Measurements from ENCODE around the gene TLK1. TPM values are rescaled to one million over a fixed set of nuclear protein-coding genes. Genes with fewer than 3 reads are reported as not detected.
A peak's percentile ranks its signal among the peaks of the same experiment; 100 is the strongest.

TLK1 gene
- total and polyA plus RNA-seq, 9 of the 15 experiments (the other 6 are each of a cell fraction or from before 2014, with no cell fraction given), result 20.2 to 101 (median 40.5) TPM

DNA sequence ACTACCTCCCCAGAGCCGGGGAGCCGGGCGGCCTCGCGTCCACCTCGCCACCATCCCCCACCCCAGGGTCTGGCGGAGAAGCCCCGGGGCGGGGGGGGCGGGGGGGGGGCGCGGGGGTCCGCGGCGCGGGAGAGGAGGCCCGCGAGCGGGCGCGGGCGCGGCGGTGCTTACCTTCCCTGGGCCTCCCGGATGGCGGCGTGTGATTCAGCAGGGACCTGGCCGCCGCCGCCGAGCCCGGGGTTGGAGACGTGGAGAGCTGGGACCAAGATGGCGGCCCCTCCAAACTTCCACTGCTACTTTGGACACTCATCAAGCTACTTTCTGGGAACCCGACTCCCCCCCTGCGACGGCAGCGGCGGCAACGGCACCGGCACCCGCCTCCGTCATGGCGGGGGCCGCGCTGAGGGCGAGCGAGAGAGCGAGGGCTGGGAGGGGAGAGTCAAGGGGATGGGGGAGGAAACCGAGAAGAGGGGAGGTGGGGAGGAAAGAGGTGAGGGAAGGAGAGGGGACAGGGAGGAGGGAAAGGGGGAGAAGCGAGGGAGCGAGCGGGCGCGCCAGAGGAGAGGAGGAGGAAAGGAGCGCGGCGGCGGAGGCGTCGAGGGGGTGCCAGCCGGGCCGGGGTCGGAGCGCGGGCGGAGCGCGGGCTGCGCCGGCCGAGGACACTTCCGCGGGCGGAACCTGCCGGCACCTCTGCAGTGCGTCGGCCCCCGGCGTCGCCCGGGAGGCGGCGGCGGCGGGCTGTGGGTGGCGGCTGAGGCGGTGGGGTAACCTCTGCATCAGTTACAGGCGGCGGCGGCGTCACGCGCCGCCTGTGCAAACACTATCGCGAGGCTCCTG is at the start of gene TLK1 (continued):
- TF ChIP-seq, protein P1, sequence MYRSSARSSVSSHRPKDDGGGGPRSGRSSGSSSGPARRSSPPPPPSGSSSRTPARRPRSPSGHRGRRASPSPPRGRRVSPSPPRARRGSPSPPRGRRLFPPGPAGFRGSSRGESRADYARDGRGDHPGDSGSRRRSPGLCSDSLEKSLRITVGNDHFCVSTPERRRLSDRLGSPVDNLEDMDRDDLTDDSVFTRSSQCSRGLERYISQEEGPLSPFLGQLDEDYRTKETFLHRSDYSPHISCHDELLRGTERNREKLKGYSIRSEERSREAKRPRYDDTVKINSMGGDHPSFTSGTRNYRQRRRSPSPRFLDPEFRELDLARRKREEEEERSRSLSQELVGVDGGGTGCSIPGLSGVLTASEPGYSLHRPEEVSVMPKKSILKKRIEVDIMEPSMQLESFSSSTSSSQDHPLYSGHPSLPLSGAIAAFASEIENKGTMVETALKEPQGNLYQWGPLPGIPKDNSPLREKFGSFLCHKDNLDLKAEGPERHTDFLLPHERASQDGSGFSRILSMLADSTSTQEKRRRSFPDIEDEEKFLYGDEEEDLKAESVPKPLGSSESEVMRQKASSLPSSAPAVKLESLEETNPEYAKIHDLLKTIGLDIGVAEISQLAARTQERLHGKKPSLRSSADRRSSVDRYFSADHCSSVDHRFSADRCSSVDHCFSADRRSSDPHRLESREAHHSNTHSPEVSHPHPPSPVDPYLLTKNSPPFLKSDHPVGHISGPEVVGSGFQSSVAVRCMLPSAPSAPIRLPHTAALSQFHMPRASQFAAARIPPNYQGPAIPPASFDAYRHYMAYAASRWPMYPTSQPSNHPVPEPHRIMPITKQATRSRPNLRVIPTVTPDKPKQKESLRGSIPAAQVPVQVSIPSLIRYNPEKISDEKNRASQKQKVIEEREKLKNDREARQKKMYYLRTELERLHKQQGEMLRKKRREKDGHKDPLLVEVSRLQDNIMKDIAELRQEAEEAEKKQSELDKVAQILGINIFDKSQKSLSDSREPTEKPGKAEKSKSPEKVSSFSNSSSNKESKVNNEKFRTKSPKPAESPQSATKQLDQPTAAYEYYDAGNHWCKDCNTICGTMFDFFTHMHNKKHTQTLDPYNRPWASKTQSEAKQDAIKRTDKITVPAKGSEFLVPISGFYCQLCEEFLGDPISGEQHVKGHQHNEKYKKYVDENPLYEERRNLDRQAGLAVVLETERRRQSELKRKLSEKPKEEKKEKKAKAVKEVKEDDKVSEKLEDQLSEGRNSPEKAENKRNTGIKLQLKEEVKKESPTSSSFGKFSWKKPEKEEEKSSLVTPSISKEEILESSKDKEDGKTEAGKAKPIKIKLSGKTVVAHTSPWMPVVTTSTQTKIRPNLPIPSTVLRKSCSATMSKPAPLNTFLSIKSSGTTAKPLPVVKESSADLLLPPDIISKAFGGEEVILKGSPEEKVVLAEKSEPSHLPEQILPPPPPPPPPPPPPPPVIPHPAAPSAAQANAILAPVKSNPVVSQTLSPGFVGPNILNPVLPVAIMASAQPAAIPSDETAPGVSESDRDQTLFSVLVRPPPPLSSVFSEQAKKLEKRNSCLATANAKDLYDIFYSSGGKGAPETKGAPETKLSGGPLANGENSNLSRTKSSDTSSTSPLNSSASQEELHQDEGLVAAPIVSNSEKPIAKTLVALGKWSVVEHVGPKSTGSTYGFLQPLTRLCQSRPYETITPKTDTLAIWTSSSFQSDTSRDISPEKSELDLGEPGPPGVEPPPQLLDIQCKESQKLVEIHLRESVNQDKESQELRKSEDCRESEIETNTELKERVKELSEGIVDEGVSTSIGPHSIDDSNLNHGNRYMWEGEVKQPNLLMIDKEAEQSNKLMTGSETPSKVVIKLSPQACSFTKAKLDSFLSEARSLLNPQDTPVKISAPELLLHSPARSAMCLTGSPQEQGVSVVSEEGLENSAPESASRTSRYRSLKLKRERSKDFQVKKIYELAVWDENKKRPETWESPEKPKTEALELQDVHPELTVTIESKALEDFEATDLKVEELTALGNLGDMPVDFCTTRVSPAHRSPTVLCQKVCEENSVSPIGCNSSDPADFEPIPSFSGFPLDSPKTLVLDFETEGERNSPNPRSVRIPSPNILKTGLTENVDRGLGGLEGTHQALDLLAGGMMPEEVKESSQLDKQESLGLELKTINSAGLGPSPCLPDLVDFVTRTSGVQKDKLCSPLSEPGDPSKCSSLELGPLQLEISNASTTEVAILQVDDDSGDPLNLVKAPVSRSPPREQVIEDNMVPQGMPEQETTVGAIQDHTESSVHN (IDR thresholded peaks at IDR 0.05; ENCODE audit: borderline replicate concordance in 1 of 2, low read depth in 1 of 2), result no peak
- TF ChIP-seq, protein P2, sequence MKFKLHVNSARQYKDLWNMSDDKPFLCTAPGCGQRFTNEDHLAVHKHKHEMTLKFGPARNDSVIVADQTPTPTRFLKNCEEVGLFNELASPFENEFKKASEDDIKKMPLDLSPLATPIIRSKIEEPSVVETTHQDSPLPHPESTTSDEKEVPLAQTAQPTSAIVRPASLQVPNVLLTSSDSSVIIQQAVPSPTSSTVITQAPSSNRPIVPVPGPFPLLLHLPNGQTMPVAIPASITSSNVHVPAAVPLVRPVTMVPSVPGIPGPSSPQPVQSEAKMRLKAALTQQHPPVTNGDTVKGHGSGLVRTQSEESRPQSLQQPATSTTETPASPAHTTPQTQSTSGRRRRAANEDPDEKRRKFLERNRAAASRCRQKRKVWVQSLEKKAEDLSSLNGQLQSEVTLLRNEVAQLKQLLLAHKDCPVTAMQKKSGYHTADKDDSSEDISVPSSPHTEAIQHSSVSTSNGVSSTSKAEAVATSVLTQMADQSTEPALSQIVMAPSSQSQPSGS (CRISPR knock-in tag; IDR thresholded peaks at IDR 0.05), result no peak
- peak; percentile 47 for TF ChIP-seq BCOR (IDR thresholded peaks at IDR 0.05)
- TF ChIP-seq, protein P3, sequence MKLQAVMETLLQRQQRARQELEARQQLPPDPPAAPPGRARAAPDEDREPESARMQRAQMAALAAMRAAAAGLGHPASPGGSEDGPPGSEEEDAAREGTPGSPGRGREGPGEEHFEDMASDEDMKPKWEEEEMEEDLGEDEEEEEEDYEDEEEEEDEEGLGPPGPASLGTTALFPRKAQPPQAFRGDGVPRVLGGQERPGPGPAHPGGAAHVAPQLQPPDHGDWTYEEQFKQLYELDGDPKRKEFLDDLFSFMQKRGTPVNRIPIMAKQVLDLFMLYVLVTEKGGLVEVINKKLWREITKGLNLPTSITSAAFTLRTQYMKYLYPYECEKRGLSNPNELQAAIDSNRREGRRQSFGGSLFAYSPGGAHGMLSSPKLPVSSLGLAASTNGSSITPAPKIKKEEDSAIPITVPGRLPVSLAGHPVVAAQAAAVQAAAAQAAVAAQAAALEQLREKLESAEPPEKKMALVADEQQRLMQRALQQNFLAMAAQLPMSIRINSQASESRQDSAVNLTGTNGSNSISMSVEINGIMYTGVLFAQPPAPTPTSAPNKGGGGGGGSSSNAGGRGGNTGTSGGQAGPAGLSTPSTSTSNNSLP (IDR thresholded peaks at IDR 0.05; ENCODE audit: borderline replicate concordance, low read depth, low read length), result no peak

All from K562 (cell line).